GM21737 (cell line): ENCODE measurements around the gene CCDC92.

Experiments used
- ATAC-seq: cut with Tn5 transposase; IDR thresholded peaks from one replicate; pipeline ENCODE4 v1.9.1; 2021; ENCODE audit warnings: mild to moderate bottlenecking, moderate library complexity; ENCODE audit not compliant: unreplicated experiment

Gene CCDC92

GRCh38 chr12:123937707-123938591 is 34.7 kb downstream of the CCDC92 start:
- no peak for ATAC-seq

- no peak for ATAC-seq
Measured at GRCh38 chr12:123936956-123937706, 35.5 kb downstream of the CCDC92 start.

- ATAC-seq = no peak
Measured at GRCh38 chr12:123936471-123936870, 36.2 kb downstream of the CCDC92 start.

GRCh38 chr12:123935956-123936355 is 36.7 kb downstream of the CCDC92 start:
- no peak for ATAC-seq

GRCh38 chr12:123934829-123935228 is 37.8 kb downstream of the CCDC92 start:
- no peak for ATAC-seq

- ATAC-seq = no peak
Measured at GRCh38 chr12:123934016-123934620, 38.5 kb downstream of the CCDC92 start.

GRCh38 chr12:123933214-123933613 is 39.4 kb downstream of the CCDC92 start:
- no peak for ATAC-seq

GRCh38 chr12:123931686-123932321 is 40.8 kb downstream of the CCDC92 start:
- no peak for ATAC-seq

GRCh38 chr12:123929946-123930583 is 42.6 kb downstream of the CCDC92 start:
- no peak for ATAC-seq

- no peak for ATAC-seq
Measured at GRCh38 chr12:123928897-123929296, 43.7 kb downstream of the CCDC92 start.

- ATAC-seq = no peak
Measured at GRCh38 chr12:123928274-123928865, 44.3 kb downstream of the CCDC92 start.

- no peak for ATAC-seq
Measured at GRCh38 chr12:123924539-123924938, 48.1 kb downstream of the CCDC92 start.

GRCh38 chr12:123923927-123924326 is 48.7 kb downstream of the CCDC92 start:
- ATAC-seq = no peak

GRCh38 chr12:123923038-123923437 is 49.6 kb downstream of the CCDC92 start:
- ATAC-seq = no peak

- ATAC-seq = no peak
Measured at GRCh38 chr12:123919980-123920360, 52.7 kb downstream of the CCDC92 start.

GRCh38 chr12:123917337-123917850 is 55.2 kb downstream of the CCDC92 start:
- no peak for ATAC-seq

GRCh38 chr12:123916729-123917128 is 55.9 kb downstream of the CCDC92 start:
- ATAC-seq = no peak

- no peak for ATAC-seq
Measured at GRCh38 chr12:123914726-123915333, 57.8 kb downstream of the CCDC92 start.
